HG03280 (cell line): Measurements from ENCODE around the gene BORA.
"Not testable (repeated sequence)": the region's sequence is repeated elsewhere in the genome, so short reads cannot be mapped to it uniquely, and the experiment has no call there.

Source experiments
- ATAC-seq: cut with Tn5 transposase; IDR thresholded peaks from one replicate; pipeline ENCODE4 v1.9.1; 2021; ENCODE audit warnings: mild to moderate bottlenecking, moderate library complexity; ENCODE audit not compliant: unreplicated experiment

Gene BORA

DNA sequence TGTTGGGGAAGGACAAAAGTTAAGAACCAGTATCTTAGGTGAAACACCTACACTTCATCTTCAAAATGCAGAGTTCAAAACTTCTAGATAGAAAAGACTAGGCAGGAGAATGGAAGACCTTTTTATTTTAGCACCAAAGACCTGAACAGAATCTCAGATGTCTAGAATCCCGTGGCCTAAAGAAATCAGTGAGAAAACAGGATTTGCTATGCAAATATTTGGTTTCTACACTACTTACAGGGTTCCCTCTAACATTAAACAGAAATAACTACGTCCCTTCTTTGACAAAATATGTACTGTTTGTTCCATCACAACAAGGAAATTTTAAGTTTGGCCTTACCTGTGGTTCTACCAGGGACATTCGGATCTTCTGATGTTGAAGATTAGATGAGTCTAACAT, 32.5 kb downstream of the BORA start:
- ATAC-seq = no peak

DNA sequence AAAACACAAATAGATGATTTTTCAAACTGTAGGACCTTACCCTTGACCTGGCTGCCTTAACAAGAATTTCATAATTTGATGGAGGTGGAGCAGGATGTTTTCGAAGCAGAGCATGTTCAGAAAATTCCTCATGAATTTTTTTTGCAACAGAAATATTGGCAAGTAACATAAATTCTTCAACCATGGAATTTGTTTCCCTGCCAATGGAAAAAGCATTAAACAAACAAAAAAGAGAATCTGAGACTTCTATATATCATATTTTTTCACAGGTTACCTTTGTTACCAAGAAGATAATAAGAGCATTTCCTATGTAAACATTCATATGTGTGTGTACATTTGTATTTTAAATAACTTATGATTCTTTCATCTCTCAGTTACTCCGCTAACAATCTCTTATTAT, 35.7 kb downstream of the BORA start:
- ATAC-seq = no peak

DNA sequence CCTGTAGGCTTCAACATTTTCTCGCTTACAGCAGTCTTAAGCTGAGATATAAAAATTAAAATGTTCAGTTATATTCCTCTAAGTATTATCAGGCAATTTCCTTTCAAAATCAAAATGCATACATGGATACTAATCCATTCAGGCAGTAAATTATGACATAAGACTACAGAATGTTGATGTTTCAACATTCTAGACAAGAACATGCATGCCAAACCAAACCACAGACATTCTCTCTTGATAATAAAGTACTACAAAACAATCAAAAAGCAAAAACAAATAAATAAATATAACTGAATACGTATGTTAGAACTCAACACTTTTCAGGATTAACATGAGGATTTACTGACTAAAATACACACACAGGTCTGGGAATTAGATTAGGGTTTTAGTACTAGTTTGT, 46.3 kb downstream of the BORA start:
- no peak for ATAC-seq

DNA sequence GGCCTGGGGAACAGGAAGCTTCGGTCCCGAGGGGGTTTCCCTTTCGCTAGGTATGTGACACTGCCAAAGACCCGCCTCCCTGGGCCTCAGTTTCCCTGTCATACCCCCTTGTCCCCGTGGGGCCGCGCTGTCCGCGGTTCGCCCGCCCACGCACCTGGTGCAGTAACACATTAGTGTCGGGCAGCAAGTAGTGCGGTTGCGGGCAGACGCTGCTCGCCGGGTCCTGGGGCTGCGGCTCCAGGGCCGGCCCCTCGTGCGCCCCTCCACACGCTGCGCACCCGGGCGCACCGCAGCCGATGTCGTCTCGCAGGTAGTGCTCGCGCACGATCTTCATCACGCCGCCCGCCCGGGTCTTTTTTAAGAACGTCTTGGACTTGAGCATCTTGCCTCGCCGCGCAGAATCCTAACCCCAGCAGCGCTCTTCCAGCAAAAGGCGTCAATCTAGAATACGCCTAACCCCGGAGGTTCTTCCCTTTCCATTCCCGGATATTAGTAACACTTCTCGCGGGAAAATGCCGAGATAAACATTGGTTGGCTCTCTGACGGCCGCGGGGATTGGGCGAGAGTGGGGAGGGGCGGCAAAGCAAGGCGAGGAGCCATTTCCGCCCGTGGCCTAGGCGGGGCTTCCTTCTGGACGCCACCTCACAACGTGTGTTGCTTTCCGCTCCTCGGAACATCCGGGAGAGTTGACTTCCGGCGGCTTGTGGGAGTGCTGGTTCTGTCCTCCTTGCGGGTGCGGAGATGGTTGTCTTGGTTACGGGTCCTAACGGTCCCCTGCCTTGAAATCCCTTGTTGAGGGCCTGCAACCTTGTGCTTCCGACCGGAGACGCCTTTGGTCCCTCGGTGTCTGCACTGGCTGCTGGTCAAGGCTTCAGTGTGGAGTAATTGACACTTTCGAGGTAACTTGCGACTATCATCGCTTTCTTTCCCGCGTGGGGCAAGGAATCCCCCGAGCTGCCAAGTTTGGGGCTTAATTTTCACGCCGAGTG, 54.0 kb downstream of the BORA start, which contains the start of the genes DIS3 and PIBF1:
Gene DIS3, minus strand, starts transcription at position 450 of the 989 bp plus-strand sequence. Its CDS starts 68 bp downstream, at position 382.
Gene PIBF1, plus strand, starts transcription at position 683 of the 989 bp plus-strand sequence. CDS start 1,337 bp downstream, outside the sequence.
- ATAC-seq = peak; percentile 98

DNA sequence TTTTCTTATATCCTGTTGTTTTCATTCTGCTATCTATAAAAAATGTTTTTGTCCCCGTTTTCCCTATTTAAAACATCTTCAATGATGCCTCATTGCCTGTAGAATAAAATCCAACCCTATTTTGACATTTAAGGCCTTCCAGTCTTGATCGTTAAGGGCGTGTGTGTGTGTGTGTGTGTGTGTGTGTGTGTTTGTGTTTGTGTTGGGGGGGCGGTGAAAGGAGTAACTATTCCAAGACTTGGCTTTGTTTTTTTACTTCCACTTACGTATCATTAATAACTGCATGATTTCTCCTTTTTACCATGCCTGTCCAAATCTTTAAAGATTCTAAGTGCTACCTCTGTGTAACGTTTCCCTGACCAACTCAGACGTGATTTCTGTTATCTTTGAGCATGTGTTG, 55.0 kb downstream of the BORA start:
- no peak for ATAC-seq

GRCh38 chr13:72784679-72785078, 57.0 kb downstream of the BORA start:
- not testable (repeated sequence) for ATAC-seq

GRCh38 chr13:72788831-72789230, 61.1 kb downstream of the BORA start:
- no peak for ATAC-seq

DNA sequence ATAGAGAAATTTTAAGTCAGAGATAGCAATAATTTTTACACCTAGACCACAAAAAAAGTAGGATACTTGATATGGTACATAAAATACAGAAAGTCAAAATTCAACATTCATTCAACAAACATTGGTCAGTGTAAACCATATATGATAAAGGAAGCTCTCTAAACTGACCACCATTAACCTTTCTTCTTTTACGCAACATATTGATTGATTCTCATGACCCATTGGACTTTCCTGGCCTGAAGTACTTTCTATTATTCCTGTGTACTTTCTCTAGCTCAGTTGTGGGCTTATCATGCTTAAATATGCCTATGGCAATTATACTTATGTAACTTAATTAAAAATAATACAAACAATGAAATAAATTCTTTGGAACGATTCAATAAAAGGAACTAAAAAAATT, 64.9 kb downstream of the BORA start:
- ATAC-seq = no peak

- no peak for ATAC-seq
Measured at GRCh38 chr13:72798817-72799216, 71.1 kb downstream of the BORA start.

GRCh38 chr13:72804301-72804700, 76.6 kb downstream of the BORA start:
- no peak for ATAC-seq
